Renal cortex interstitium (tissue), 11 donors: ENCODE results near the gene DLEC1. TPM values are rescaled to one million over a fixed set of nuclear protein-coding genes. Genes with fewer than 3 reads are reported as not detected.
"Not testable (repeated sequence)": the region's sequence is repeated elsewhere in the genome, so short reads cannot be mapped to it uniquely, and the experiment has no call there.

Experiments
- DNase-seq, 11 donors: peaks; one replicate each; pipeline ENCODE4 v3.0.0-alpha.2; 2013; ENCODE audit warnings: low read depth in 9 of 11, low spot score in 4 of 11; ENCODE audit errors: extremely low read depth in 1 of 11
- polyA plus RNA-seq, 3 donors: library from polyadenylated mRNA; unstranded; fragments of 120-200 nt; gene quantifications; one replicate each; pipeline ENCODE4 v1.2.1, GENCODE V29; 2013; ENCODE audit not compliant: insufficient read length in 3 of 3

Gene DLEC1
- polyA plus RNA-seq, 3 donors, result 0.48 to 1.5 (median 0.82) TPM

GRCh38 chr3:38030126-38031021 lies 8.6 kb upstream of the DLEC1 start:
- DNase-seq, result no peak

DNA sequence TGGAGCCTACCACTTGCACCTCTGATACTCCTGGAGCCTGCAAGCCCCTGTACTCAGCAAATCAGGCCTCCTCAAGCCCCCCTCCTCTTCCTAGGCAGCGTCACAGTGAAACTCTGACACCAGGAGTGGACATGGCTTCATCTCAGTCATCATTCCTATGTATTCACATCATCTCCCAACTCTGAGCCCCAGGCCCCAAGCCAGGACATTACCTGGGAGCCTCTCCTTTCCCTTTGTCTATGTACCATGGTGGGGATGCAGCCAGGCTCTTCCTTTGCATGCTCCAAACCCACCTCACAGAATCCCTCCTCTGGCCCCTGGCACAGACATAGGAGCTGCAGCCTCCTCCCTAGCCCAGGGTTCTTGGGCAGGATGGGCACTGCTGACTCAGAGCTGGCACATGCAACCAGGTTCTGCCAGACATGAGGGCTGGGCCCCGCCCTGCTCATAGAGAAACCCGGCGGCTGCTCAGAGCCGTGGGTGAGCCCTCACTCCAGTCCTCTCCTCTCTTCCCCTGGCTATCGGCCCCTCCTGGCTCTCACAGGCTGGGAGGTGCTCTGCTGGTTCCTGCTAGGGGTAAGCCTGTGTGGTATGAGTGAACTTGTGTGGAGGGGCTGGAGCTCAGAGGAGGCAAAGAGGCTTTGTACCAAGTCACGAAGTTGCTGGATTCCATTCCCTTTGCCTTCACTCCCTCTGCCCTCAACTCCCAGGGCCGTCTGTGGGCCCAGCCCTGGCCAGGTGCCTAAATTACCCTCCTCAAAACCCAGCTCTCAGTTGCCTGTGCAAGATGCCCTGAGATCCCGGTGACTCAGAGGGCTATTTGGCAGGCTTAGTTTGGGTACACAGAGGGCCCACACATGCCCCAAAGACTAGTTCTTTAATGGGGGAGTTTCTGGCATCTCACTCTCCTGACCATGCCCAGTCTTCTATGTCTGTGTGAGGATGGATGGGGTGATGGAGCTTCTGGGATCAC lies 7.7 kb upstream of the DLEC1 start:
- DNase-seq, result no peak

GRCh38 chr3:38032328-38032865 lies 6.6 kb upstream of the DLEC1 start:
- no peak for DNase-seq

DNA sequence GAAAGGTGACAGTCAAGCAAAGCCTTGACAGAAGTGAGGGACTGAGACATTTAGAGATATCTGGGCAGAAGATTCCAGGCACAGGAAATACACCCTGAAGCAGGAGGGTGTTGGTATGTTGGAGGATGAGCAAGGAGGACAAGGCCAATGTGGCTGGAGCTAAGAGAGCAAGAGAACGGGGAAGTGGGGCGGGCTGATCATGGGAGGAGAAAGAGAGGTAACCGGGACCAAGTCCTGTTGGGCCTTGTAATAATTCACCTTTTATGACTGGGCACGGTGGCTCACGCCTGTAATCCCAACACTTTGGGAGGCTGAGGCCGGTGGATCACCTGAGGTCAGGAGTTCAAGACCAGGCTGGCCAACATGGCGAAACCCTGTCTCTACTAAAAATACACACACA lies 5.4 kb upstream of the DLEC1 start:
- DNase-seq, result not testable (repeated sequence)

- DNase-seq, result not testable (repeated sequence)
Measured at GRCh38 chr3:38034335-38034734, 4.7 kb upstream of the DLEC1 start.

DNA sequence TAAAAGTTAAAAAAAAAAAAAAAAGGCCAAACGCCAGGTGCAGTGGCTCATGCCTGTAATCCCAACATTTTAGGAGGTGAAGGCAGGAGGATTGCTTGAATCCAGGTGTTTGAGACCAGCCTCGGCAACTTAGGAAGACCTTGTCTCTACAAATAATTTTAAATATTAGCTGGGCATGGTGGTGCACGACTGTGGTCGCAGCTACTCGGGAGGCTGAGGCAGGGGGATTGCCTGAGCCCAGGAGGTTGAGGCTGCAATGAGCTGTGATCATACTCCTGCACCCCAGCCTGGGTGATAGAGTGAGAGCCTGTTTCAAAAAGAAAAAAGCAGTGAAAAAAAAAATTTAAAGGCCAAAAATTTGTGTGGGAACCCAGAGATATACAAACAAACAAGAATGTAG lies 2.7 kb upstream of the DLEC1 start:
- DNase-seq, result no peak

GRCh38 chr3:38036906-38037305 lies 2.1 kb upstream of the DLEC1 start:
- DNase-seq, result no peak

DNA sequence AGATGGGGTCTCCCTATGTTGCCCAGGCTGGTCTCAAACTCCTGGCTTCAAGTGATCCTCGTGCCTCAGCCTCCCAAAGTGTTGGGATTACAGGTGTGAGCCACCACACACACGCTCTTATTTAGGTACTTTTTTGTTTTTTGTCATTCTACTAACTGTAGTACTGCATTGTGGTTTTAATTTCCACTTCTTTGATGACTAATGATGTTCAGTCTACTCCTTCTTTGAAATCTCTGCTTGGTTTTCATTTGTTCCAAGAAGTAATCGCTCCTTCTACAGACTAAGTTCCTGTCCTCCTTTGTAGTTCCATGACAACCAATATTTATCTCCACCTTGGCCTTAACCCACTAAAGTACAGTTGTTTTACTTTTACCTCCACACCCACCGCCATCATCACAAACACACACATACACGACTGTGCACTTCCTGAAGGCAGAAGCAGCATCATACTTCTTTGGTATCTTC lies 529 bp upstream of the DLEC1 start:
- DNase-seq, result no peak

DNA sequence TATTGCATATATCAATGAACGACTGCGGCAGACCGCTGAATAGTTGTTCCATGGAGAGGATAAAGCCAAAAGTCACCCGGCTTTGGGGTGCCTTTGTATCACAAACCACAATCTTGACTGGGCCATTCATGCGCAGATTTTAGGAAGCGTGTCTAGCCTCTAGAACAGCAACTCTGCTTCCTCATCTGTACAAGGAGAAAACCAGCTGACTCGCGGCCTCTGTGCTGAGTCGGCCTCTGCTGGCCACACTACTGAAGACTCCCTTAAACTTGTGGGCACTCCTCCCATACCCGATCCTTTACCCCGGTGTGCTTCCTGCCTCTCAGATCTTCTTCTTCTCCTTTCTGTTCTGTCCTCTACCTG lies 872 bp downstream of the DLEC1 start:
- no peak for DNase-seq

GRCh38 chr3:38040401-38040800 lies 1.4 kb downstream of the DLEC1 start:
- DNase-seq, result no peak

- DNase-seq, result no peak
Measured at GRCh38 chr3:38043486-38043885, 4.5 kb downstream of the DLEC1 start.

DNA sequence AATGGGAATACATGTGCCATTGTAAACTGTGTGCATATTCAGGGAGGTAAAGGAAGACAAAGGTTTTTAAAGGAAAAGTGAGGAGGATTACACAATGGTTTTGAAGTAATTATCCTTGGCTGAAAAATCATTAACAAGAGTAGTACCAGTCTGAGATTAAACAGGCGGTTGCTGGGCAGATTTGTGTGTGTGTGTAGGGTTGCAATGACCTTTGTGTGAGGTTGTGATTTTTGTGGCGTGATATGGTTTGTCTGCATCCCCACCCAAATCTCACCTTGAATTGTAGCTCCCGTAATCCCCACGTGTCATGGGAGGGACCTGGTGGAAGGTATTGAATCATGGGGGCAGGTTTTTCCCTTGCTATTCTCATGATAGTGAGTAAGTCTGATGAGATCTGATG lies 7.0 kb downstream of the DLEC1 start:
- no peak for DNase-seq

- DNase-seq, result no peak
Measured at GRCh38 chr3:38046821-38047220, 7.8 kb downstream of the DLEC1 start.

DNA sequence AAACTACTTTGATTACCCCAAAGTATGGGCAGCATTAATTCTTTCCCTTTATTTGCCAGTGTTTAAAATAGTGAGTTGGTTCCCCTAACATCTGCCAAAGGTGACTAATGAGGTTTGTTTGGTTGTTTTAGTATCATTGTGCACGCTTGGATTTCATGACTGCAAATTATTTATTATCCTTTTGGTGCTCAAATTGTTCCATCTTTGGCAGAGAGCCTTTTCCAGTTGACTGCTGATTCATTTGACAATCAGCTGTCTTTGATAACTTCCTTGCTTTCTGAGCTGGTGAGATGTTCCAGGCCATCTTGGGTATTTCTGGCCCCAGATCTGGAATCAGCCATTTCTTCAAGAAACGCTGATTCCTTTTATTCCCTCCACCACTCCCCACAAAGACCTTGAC lies 8.9 kb downstream of the DLEC1 start:
- no peak for DNase-seq

- DNase-seq, result no peak
Measured at GRCh38 chr3:38049358-38050126, 10.5 kb downstream of the DLEC1 start.

GRCh38 chr3:38051131-38051530 lies 12.1 kb downstream of the DLEC1 start:
- DNase-seq, result no peak

- not testable (repeated sequence) for DNase-seq
Measured at GRCh38 chr3:38053286-38053685, 14.3 kb downstream of the DLEC1 start.

- DNase-seq, result not testable (repeated sequence)
Measured at GRCh38 chr3:38053813-38054498, 14.9 kb downstream of the DLEC1 start.
